Ishikawa (cell line): Measurements from ENCODE around the gene GFRA1.

Experiments used
- EGR1 ChIP-seq: IDR thresholded peaks from 2 replicates; pipeline ENCODE4 v1.6.1; 2012
- EP300 ChIP-seq: IDR thresholded peaks from 2 replicates; pipeline ENCODE4 v1.6.1; 2012; ENCODE audit warnings: borderline replicate concordance
- FOXM1 ChIP-seq: IDR thresholded peaks from 2 replicates; pipeline ENCODE4 v1.6.1; 2012; ENCODE audit warnings: low read depth, borderline replicate concordance
- REST ChIP-seq: IDR thresholded peaks from 2 replicates; pipeline ENCODE4 v1.6.1; 2012; ENCODE audit warnings: low read depth, mild to moderate bottlenecking
- TAF1 ChIP-seq: IDR thresholded peaks from 2 replicates; pipeline ENCODE4 v1.6.1; 2012; ENCODE audit warnings: low read depth, mild to moderate bottlenecking

- no peak for TF ChIP-seq TAF1
- no peak for TF ChIP-seq FOXM1
- no peak for TF ChIP-seq REST
- no peak for TF ChIP-seq EGR1
- TF ChIP-seq EP300: no peak
These were observed 8.9 kb downstream of the GFRA1 start for GRCh38 chr10:116263870-116264655.
